ENCODE measurements around the gene FAM180B.
"Not testable (repeated sequence)": the region's sequence is repeated elsewhere in the genome, so short reads cannot be mapped to it uniquely, and the experiment has no call there.

FAM180B gene

DNA sequence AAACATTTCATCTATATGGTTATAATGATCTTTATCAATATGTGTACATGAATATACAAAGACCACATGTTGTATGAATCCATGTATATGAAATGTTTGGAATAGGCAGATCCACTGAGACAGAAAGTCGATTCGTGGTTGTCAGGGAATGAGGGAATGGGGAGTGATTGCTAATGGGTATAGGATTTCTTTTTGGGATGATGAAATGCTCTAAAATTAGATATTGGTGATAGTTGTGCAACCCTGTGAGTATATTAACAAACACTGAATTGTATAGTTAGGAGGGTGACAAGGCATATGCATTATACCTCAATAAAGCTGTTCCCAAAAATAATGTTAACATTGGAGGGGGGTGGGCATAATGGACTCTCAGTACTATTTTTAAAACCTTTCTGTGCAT lies 26.1 kb upstream of the FAM180B start:
- H3K27ac ChIP-seq (ENCODE audit: poor library complexity, severe bottlenecking), result no peak overlapping the region
- no peaks in the 10 kb centered on the region for H3K9me3 ChIP-seq (ENCODE audit: severe bottlenecking)
- H3K27me3 ChIP-seq (ENCODE audit: insufficient read depth, poor library complexity, severe bottlenecking), result no peaks in the 10 kb centered on the region
- no peaks in the 10 kb centered on the region for H3K36me3 ChIP-seq (ENCODE audit: low read depth)
- TF ChIP-seq, protein P1, sequence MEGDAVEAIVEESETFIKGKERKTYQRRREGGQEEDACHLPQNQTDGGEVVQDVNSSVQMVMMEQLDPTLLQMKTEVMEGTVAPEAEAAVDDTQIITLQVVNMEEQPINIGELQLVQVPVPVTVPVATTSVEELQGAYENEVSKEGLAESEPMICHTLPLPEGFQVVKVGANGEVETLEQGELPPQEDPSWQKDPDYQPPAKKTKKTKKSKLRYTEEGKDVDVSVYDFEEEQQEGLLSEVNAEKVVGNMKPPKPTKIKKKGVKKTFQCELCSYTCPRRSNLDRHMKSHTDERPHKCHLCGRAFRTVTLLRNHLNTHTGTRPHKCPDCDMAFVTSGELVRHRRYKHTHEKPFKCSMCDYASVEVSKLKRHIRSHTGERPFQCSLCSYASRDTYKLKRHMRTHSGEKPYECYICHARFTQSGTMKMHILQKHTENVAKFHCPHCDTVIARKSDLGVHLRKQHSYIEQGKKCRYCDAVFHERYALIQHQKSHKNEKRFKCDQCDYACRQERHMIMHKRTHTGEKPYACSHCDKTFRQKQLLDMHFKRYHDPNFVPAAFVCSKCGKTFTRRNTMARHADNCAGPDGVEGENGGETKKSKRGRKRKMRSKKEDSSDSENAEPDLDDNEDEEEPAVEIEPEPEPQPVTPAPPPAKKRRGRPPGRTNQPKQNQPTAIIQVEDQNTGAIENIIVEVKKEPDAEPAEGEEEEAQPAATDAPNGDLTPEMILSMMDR (IDR thresholded peaks at IDR 0.05; ENCODE audit: poor library complexity, severe bottlenecking), result no peak
- no peak for DNase-seq (ENCODE audit: low spot score)
- no peak overlapping the region for H3K4me3 ChIP-seq (ENCODE audit: severe bottlenecking)
- no peak for ATAC-seq (ENCODE audit: low read depth)
- no peaks in the 10 kb centered on the region for H3K4me1 ChIP-seq (ENCODE audit: insufficient read depth, poor library complexity, severe bottlenecking)

DNA sequence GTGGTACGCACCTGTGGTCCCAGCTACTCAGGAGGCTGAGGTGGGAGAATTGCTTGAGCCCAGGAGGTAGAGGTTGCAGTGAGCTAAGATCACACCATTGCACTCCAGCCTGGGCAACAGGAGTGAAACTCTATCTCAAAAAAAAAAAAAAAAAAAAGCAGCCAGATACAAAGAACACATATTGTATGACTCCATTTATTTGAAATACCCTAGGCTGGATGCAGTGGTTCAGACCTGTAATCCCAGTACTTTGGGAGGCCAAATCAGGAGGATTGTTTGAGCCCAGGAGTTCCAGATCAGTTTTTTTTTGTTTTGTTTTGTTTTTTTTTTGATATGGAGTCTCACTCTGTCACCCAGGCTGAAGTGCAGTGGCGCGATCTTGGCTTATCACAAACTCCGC lies 24.1 kb upstream of the FAM180B start:
- not testable (repeated sequence) for H3K36me3 ChIP-seq (ENCODE audit: low read depth); H3K27ac ChIP-seq (ENCODE audit: poor library complexity, severe bottlenecking); ATAC-seq (ENCODE audit: low read depth); H3K4me3 ChIP-seq (ENCODE audit: severe bottlenecking); DNase-seq (ENCODE audit: low spot score); H3K4me1 ChIP-seq (ENCODE audit: insufficient read depth, poor library complexity, severe bottlenecking); H3K9me3 ChIP-seq (ENCODE audit: severe bottlenecking); H3K27me3 ChIP-seq (ENCODE audit: insufficient read depth, poor library complexity, severe bottlenecking)

DNA sequence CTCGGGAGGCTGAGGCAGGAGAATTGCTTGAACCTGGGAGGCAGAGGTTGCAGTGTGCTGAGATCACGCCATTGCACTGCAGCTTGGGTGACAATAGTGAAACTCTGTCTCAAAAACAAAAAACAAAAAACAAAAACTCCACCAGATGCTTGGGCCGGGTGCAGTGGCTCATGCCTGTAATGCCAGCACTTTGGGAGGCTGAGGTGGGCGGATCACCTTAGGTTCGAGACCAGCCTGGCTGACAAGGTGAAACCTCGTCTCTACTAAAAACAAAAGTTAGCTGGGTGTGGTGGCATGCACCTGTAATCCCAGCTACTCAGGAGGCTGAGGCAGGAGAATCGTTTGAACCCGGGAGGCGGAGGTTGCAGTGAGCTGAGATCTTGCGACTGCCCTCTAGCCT lies 22.1 kb upstream of the FAM180B start:
- not testable (repeated sequence) for H3K4me1 ChIP-seq (ENCODE audit: insufficient read depth, poor library complexity, severe bottlenecking); H3K27me3 ChIP-seq (ENCODE audit: insufficient read depth, poor library complexity, severe bottlenecking); H3K4me3 ChIP-seq (ENCODE audit: severe bottlenecking); ATAC-seq (ENCODE audit: low read depth); DNase-seq (ENCODE audit: low spot score); H3K9me3 ChIP-seq (ENCODE audit: severe bottlenecking); H3K27ac ChIP-seq (ENCODE audit: poor library complexity, severe bottlenecking)
- H3K36me3 ChIP-seq (ENCODE audit: low read depth), result peaks cover 19% of the 10 kb centered on the region

DNA sequence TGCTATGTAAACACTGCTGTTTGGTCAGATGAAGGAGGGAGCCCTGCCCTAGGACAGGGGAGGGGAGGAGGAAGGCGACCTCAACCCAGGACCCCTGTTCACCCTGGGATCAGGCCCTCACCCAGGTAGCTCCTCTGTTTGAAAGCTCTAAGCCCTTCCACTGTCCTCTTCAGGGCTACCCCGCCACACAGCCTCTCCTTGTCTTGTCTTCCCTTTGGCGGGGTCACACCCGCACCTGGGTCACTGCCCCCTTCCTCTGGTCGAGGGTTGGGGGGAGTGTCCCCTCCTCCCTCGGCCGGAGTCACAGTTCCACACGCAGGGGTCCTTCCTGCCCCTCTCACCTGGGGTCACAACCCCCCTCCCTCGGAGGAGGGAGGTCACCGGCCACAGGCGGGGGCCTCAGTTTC lies 21.5 kb upstream of the FAM180B start:
- H3K4me3 ChIP-seq (ENCODE audit: severe bottlenecking), result peak overlapping the region; percentile 61
- no peak for DNase-seq (ENCODE audit: low spot score)

DNA sequence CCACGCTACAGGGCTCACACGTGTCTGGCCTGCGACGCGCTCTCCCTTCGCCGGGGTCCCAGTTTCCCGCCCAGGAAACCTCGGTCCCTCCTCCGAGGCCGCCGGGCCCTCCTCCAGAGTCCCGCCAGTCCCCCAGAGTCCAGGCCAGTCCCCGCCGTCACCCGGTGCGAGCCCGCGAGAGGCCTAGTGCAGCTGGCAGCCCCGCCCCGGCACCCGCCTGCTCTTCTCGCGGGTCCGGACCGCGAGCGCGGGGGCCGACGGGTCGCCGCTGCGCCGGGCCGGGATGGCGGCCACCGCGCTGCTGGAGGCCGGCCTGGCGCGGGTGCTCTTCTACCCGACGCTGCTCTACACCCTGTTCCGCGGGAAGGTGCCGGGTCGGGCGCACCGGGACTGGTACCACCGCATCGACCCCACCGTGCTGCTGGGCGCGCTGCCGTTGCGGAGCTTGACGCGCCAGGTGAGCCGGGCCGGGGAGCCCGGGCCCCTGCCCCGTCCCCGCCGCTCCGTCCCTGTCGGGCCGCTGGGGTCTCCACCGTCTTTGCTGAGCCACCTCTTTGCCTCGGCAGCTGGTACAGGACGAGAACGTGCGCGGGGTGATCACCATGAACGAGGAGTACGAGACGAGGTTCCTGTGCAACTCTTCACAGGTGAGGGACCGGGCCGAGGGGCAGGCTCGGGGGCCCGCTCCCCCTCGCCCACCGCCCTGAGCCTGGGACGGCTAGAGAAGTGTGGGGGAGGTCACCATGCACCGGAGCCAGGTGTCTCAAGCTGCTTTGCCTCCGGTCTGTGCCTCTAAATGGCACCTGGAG lies 20.9 kb upstream of the FAM180B start, which contains the start of gene PTPMT1:
TSS of gene PTPMT1 (plus strand) at position 260 of the 809 bp plus-strand sequence. CDS start at position 284, 24 bp downstream.
- ATAC-seq (ENCODE audit: low read depth) (peak; percentile 89), DNase-seq (ENCODE audit: low spot score) (no peak)
- Histone ChIP-seq H3K36me3 (ENCODE audit: low read depth) (peaks cover 31% of the 10 kb centered on the region), H3K4me3 (ENCODE audit: severe bottlenecking) (peak within 1 kb of the TSS; percentile 61), H3K27ac (ENCODE audit: poor library complexity, severe bottlenecking) (peak within 1 kb of the TSS; percentile 51), H3K4me1 (ENCODE audit: insufficient read depth, poor library complexity, severe bottlenecking) (peaks cover 3% of the 10 kb centered on the region), H3K27me3 (ENCODE audit: insufficient read depth, poor library complexity, severe bottlenecking) (no peaks in the 10 kb centered on the region), H3K9me3 (ENCODE audit: severe bottlenecking) (no peaks in the 10 kb centered on the region)
- TF ChIP-seq, protein P1 (IDR thresholded peaks at IDR 0.05; ENCODE audit: poor library complexity, severe bottlenecking), result no peak

More for the DNA sequence above, 21.5 kb upstream of the FAM180B start:
- Histone ChIP-seq H3K9me3 (ENCODE audit: severe bottlenecking) (no peaks in the 10 kb centered on the region), H3K4me1 (ENCODE audit: insufficient read depth, poor library complexity, severe bottlenecking) (peaks cover 3% of the 10 kb centered on the region), H3K27ac (ENCODE audit: poor library complexity, severe bottlenecking) (peak overlapping the region; percentile 51), H3K36me3 (ENCODE audit: low read depth) (peaks cover 25% of the 10 kb centered on the region), H3K27me3 (ENCODE audit: insufficient read depth, poor library complexity, severe bottlenecking) (no peaks in the 10 kb centered on the region)
- TF ChIP-seq, protein P1 (IDR thresholded peaks at IDR 0.05; ENCODE audit: poor library complexity, severe bottlenecking), result no peak
- no peak; the same call in 2 of the 3 replicates for ATAC-seq (ENCODE audit: low read depth)
